ENCODE measurements around the gene PEX19.

DNA sequence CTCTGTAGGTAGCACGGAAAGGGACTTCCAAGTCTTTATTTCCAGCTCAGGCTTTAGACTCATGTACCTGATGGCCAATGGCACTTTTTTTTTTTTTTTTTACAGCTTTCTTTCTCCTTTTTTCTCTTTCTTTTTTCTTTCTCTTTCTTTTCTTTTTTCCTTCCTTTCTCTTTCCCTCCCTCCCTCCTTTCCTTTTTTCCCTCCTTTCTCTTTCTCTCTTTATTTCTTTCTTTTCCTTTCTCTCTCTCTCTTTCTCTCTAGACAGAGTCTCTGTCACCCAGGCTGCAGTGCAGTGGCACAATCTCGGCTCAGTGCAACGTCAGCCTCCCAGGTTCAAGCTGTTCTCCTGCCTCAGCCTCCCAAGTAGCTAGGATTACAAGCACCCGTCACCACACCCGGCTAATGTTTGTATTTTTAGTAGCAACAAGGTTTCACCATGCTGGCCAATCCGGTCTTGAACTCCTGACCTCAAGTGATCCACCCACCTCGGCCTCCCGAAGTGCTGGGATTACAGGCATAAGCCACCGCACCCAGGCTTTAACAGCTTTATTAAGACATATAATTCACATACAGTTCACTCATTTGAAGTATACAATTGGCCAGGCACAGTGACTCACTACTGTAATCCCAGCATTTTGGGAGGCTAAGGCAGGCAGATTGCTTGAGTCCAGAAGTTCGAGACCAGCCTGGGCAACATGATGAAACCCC lies 17.5 kb downstream of the PEX19 start:
- TF ChIP-seq HDAC2 (IDR thresholded peaks at IDR 0.05), result no peak
- no peak for TF ChIP-seq TAF1 (IDR thresholded peaks at IDR 0.05; ENCODE audit: borderline replicate concordance, low read depth, low read length)
- TF ChIP-seq, protein P1, sequence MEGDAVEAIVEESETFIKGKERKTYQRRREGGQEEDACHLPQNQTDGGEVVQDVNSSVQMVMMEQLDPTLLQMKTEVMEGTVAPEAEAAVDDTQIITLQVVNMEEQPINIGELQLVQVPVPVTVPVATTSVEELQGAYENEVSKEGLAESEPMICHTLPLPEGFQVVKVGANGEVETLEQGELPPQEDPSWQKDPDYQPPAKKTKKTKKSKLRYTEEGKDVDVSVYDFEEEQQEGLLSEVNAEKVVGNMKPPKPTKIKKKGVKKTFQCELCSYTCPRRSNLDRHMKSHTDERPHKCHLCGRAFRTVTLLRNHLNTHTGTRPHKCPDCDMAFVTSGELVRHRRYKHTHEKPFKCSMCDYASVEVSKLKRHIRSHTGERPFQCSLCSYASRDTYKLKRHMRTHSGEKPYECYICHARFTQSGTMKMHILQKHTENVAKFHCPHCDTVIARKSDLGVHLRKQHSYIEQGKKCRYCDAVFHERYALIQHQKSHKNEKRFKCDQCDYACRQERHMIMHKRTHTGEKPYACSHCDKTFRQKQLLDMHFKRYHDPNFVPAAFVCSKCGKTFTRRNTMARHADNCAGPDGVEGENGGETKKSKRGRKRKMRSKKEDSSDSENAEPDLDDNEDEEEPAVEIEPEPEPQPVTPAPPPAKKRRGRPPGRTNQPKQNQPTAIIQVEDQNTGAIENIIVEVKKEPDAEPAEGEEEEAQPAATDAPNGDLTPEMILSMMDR (IDR thresholded peaks at IDR 0.05 in 2 of 3, conservative IDR thresholded peaks at IDR 0.05 in 1 of 3; ENCODE audit: control insufficient read depth in 2 of 3, extremely low read depth in 1 of 3, insufficient read depth in 1 of 3, low read depth in 3 of 3, low read length in 3 of 3), result no peak
